Measurements from ENCODE around the gene CUBN.

The CUBN gene

GRCh38 chr10:16820018-16820417 is 309.6 kb downstream of the CUBN start:
- Histone ChIP-seq H3K4me1 (peaks cover 5% of the 10 kb centered on the region), H3K4me3 (ENCODE audit: low read depth, low read length) (no peak overlapping the region), H2AFZ (no peak overlapping the region), H3K27me3 (ENCODE audit: control insufficient read depth, insufficient read depth, low read length) (no peaks in the 10 kb centered on the region), H3K79me2 (peaks cover 13% of the 10 kb centered on the region), H3K9me3 (ENCODE audit: control insufficient read depth, low read length) (no peaks in the 10 kb centered on the region), H3K4me2 (ENCODE audit: low read length) (no peak overlapping the region), H3K27ac (no peak overlapping the region), H3K9ac (no peak overlapping the region), H3K36me3 (ENCODE audit: control insufficient read depth, insufficient read depth, low read length) (no peaks in the 10 kb centered on the region)
- TF ChIP-seq CTCF (IDR thresholded peaks at IDR 0.05) = no peak

- H3K79me2 ChIP-seq = peaks cover 13% of the 10 kb centered on the region
- TF ChIP-seq CTCF (IDR thresholded peaks at IDR 0.05) = no peak
- no peak overlapping the region for H3K9ac ChIP-seq
- H3K4me2 ChIP-seq (ENCODE audit: low read length) = no peak overlapping the region
- no peak overlapping the region for H3K4me3 ChIP-seq (ENCODE audit: low read depth, low read length)
- peaks cover 5% of the 10 kb centered on the region for H3K4me1 ChIP-seq
- no peaks in the 10 kb centered on the region for H3K36me3 ChIP-seq (ENCODE audit: control insufficient read depth, insufficient read depth, low read length)
- H3K27me3 ChIP-seq (ENCODE audit: control insufficient read depth, insufficient read depth, low read length) = no peaks in the 10 kb centered on the region
- no peaks in the 10 kb centered on the region for H3K9me3 ChIP-seq (ENCODE audit: control insufficient read depth, low read length)
- H3K27ac ChIP-seq = no peak overlapping the region
- H2AFZ ChIP-seq = peak overlapping the region; percentile 36
These were observed 310.2 kb downstream of the CUBN start for GRCh38 chr10:16819436-16819835.

- H3K4me2 ChIP-seq (ENCODE audit: low read length) = no peak overlapping the region
- H3K9ac ChIP-seq = no peak overlapping the region
- no peak overlapping the region for H3K4me3 ChIP-seq (ENCODE audit: low read depth, low read length)
- peaks cover 5% of the 10 kb centered on the region for H3K4me1 ChIP-seq
- H3K9me3 ChIP-seq (ENCODE audit: control insufficient read depth, low read length) = no peaks in the 10 kb centered on the region
- no peak for TF ChIP-seq CTCF (IDR thresholded peaks at IDR 0.05)
- peaks cover 13% of the 10 kb centered on the region for H3K79me2 ChIP-seq
- H3K27me3 ChIP-seq (ENCODE audit: control insufficient read depth, insufficient read depth, low read length) = no peaks in the 10 kb centered on the region
- H2AFZ ChIP-seq = peak overlapping the region; percentile 36
- H3K27ac ChIP-seq = no peak overlapping the region
- H3K36me3 ChIP-seq (ENCODE audit: control insufficient read depth, insufficient read depth, low read length) = no peaks in the 10 kb centered on the region
These were observed 310.6 kb downstream of the CUBN start for GRCh38 chr10:16819026-16819425.

- TF ChIP-seq CTCF (IDR thresholded peaks at IDR 0.05) = no peak
- H3K79me2 ChIP-seq = peaks cover 13% of the 10 kb centered on the region
- no peaks in the 10 kb centered on the region for H3K9me3 ChIP-seq (ENCODE audit: control insufficient read depth, low read length)
- H3K36me3 ChIP-seq (ENCODE audit: control insufficient read depth, insufficient read depth, low read length) = no peaks in the 10 kb centered on the region
- H3K27me3 ChIP-seq (ENCODE audit: control insufficient read depth, insufficient read depth, low read length) = no peaks in the 10 kb centered on the region
- H3K4me1 ChIP-seq = peaks cover 5% of the 10 kb centered on the region
- H2AFZ ChIP-seq = peak within 1 kb of the TSS; percentile 82
- H3K4me2 ChIP-seq (ENCODE audit: low read length) = peak within 1 kb of the TSS; percentile 98
- peak within 1 kb of the TSS; percentile 91 for H3K4me3 ChIP-seq (ENCODE audit: low read depth, low read length)
- no peak within 1 kb of the TSS for H3K9ac ChIP-seq
- H3K27ac ChIP-seq = peak within 1 kb of the TSS; percentile 91
These were observed 312.2 kb downstream of the CUBN start, which contains the start of gene RSU1 for GRCh38 chr10:16817125-16818019. Gene RSU1, minus strand, starts transcription at chr10:16817424. Its CDS starts 343 bp downstream, at chr10:16817081.

GRCh38 chr10:16816830-16817124 is 312.8 kb downstream of the CUBN start:
- peak overlapping the region; percentile 82 for H2AFZ ChIP-seq
- TF ChIP-seq CTCF (IDR thresholded peaks at IDR 0.05) = no peak
- no peaks in the 10 kb centered on the region for H3K9me3 ChIP-seq (ENCODE audit: control insufficient read depth, low read length)
- peak overlapping the region; percentile 98 for H3K4me2 ChIP-seq (ENCODE audit: low read length)
- H3K4me1 ChIP-seq = peaks cover 5% of the 10 kb centered on the region
- H3K4me3 ChIP-seq (ENCODE audit: low read depth, low read length) = peak overlapping the region; percentile 91
- H3K79me2 ChIP-seq = peaks cover 13% of the 10 kb centered on the region
- H3K36me3 ChIP-seq (ENCODE audit: control insufficient read depth, insufficient read depth, low read length) = no peaks in the 10 kb centered on the region
- no peak overlapping the region for H3K9ac ChIP-seq
- peak overlapping the region; percentile 91 for H3K27ac ChIP-seq
- no peaks in the 10 kb centered on the region for H3K27me3 ChIP-seq (ENCODE audit: control insufficient read depth, insufficient read depth, low read length)

All from parathyroid adenoma (tissue), 2 donors.